HepG2 (cell line): ENCODE results near the gene CEP162. TPM values are rescaled to one million over a fixed set of nuclear protein-coding genes. Genes with fewer than 3 reads are reported as not detected.
A peak's percentile ranks its signal among the peaks of the same experiment; 100 is the strongest.

Source experiments
- ADNP ChIP-seq: sonication (generic); formaldehyde crosslinking; IDR thresholded peaks from 2 replicates; pipeline ENCODE4 v1.4.0; 2020; ENCODE audit warnings: missing genetic modification reagents
- ARNTL ChIP-seq: sonication (generic); formaldehyde crosslinking; IDR thresholded peaks from 2 replicates; pipeline ENCODE4 v1.4.0; 2020; ENCODE audit warnings: mild to moderate bottlenecking, missing genetic modification reagents
- CHCHD3 ChIP-seq: sonication (generic); formaldehyde crosslinking; IDR thresholded peaks from 2 replicates; pipeline ENCODE4 v1.8.0; 2022; ENCODE audit warnings: mild to moderate bottlenecking, missing genetic modification reagents, moderate library complexity
- ELF3 ChIP-seq: IDR thresholded peaks from 2 replicates; pipeline ENCODE4 v1.6.1; 2016; ENCODE audit warnings: missing genetic modification reagents, missing compliant biosample characterization
- FIP1L1 ChIP-seq: fragments of 200-400 bp; formaldehyde crosslinking; IDR thresholded peaks from 2 replicates; pipeline ENCODE4 v1.6.1; 2018; ENCODE audit warnings: low read depth, mild to moderate bottlenecking, low read length, moderate library complexity, borderline replicate concordance; ENCODE audit not compliant: insufficient read depth
- ISL2 ChIP-seq: sonication (generic); formaldehyde crosslinking; IDR thresholded peaks from 2 replicates; pipeline ENCODE4 v1.5.0; 2020; ENCODE audit warnings: missing genetic modification reagents
- JDP2 ChIP-seq: sonication (generic); formaldehyde crosslinking; IDR thresholded peaks from 2 replicates; pipeline ENCODE4 v1.8.1; 2022; ENCODE audit warnings: missing genetic modification reagents, borderline replicate concordance
- JUN ChIP-seq: sonication (generic); formaldehyde crosslinking; IDR thresholded peaks from 2 replicates; pipeline ENCODE4 v1.4.0; 2020; ENCODE audit warnings: mild to moderate bottlenecking, missing genetic modification reagents
- RBFOX2 ChIP-seq: fragments of 200-400 bp; formaldehyde crosslinking; IDR thresholded peaks from 2 replicates; pipeline ENCODE4 v1.6.1; 2017; ENCODE audit warnings: low read depth, mild to moderate bottlenecking, low read length
- SIX1 ChIP-seq: sonication (generic); formaldehyde crosslinking; IDR thresholded peaks from 2 replicates; pipeline ENCODE4 v1.4.0; 2020; ENCODE audit warnings: missing genetic modification reagents, borderline replicate concordance
- SOX6 ChIP-seq, 2 experiments: fragments of 450-650 bp in 1 of 2; sonication (generic) in 1 of 2; formaldehyde crosslinking in 1 of 2; IDR thresholded peaks; 2 replicates each; pipeline versions ENCODE4 v1.4.0 to v1.6.1; 2017 to 2020; ENCODE audit warnings: antibody characterized with exemption in 1 of 2, mild to moderate bottlenecking in 1 of 2, missing genetic modification reagents in 1 of 2
- XBP1 ChIP-seq: sonication (generic); formaldehyde crosslinking; IDR thresholded peaks from 2 replicates; pipeline ENCODE4 v1.5.0; 2020; ENCODE audit warnings: missing genetic modification reagents
- XRCC5 ChIP-seq: fragments of 200-400 bp; formaldehyde crosslinking; optimal IDR thresholded peaks from 2 replicates; pipeline ENCODE3; 2017; ENCODE audit warnings: mild to moderate bottlenecking, low read length
- ZBTB7B ChIP-seq: sonication (generic); formaldehyde crosslinking; IDR thresholded peaks from 2 replicates; pipeline ENCODE4 v1.4.0; 2020; ENCODE audit warnings: missing genetic modification reagents
- ZNF138 ChIP-seq: sonication (generic); formaldehyde crosslinking; IDR thresholded peaks from 2 replicates; pipeline ENCODE4 v1.5.0; 2020; ENCODE audit warnings: mild to moderate bottlenecking, low read depth, missing genetic modification reagents
- ZNF225 ChIP-seq: sonication (generic); formaldehyde crosslinking; IDR thresholded peaks from 2 replicates; pipeline ENCODE4 v1.4.0; 2020; ENCODE audit warnings: mild to moderate bottlenecking, missing genetic modification reagents
- ZNF558 ChIP-seq: sonication (generic); formaldehyde crosslinking; IDR thresholded peaks from 2 replicates; pipeline ENCODE4 v1.9.0; 2022; ENCODE audit warnings: mild to moderate bottlenecking, missing genetic modification reagents, borderline replicate concordance
- ZNF572 ChIP-seq: sonication (generic); formaldehyde crosslinking; IDR thresholded peaks from 2 replicates; pipeline ENCODE4 v1.5.1; 2020; ENCODE audit warnings: mild to moderate bottlenecking, missing genetic modification reagents
- polyA plus RNA-seq, 8 experiments: library from polyadenylated mRNA; depleted of rRNA in 3 of 8; stranded (reverse) in 7 of 8; unstranded in 1 of 8; fragments of >200 nt; fragmentation: Illumina TruSeq in 4 of 8; extraction: Trizol in 4 of 8; gene quantifications; 2 replicates each; pipeline versions ENCODE4 v1.2.1 to v1.2.3, GENCODE V29; 2011 to 2016; ENCODE audit warnings: low read depth in 4 of 8, missing spikeins in 1 of 8, mixed read lengths in 1 of 8; ENCODE audit not compliant: insufficient read depth in 1 of 8
- total RNA-seq, 5 experiments: library from RNA; depleted of rRNA; stranded (reverse); fragments of >200 nt; fragmentation: Illumina TruSeq; extraction: Trizol; gene quantifications; 2 replicates each; pipeline ENCODE4 v1.2.3, GENCODE V29; 2016; ENCODE audit warnings: low read depth in 1 of 5
- TF ChIP-seq, protein P1 (sequence below): sonication (generic); formaldehyde crosslinking; IDR thresholded peaks from 2 replicates; pipeline ENCODE4 v1.4.0; 2020; ENCODE audit warnings: mild to moderate bottlenecking, missing genetic modification reagents
- TF ChIP-seq, protein P2 (sequence below), 2 experiments: IDR thresholded peaks; 2 replicates each; pipeline ENCODE4 v1.6.1; 2011 to 2012; ENCODE audit warnings: low read length in 2 of 2, borderline replicate concordance in 1 of 2, low read depth in 1 of 2, mild to moderate bottlenecking in 1 of 2, moderate library complexity in 1 of 2
- TF ChIP-seq, protein P3 (sequence below): sonication (generic); formaldehyde crosslinking; IDR thresholded peaks from 2 replicates; pipeline ENCODE4 v1.4.0; 2020; ENCODE audit warnings: missing genetic modification reagents
- TF ChIP-seq, protein P4 (sequence below): IDR thresholded peaks from 2 replicates; pipeline ENCODE4 v1.6.1; 2016

The CEP162 gene
- total and polyA plus RNA-seq, 2 of the 13 experiments (the other 11 are each of a cell fraction or from before 2014, with no cell fraction given), result 0.50 to 7.9 TPM

DNA sequence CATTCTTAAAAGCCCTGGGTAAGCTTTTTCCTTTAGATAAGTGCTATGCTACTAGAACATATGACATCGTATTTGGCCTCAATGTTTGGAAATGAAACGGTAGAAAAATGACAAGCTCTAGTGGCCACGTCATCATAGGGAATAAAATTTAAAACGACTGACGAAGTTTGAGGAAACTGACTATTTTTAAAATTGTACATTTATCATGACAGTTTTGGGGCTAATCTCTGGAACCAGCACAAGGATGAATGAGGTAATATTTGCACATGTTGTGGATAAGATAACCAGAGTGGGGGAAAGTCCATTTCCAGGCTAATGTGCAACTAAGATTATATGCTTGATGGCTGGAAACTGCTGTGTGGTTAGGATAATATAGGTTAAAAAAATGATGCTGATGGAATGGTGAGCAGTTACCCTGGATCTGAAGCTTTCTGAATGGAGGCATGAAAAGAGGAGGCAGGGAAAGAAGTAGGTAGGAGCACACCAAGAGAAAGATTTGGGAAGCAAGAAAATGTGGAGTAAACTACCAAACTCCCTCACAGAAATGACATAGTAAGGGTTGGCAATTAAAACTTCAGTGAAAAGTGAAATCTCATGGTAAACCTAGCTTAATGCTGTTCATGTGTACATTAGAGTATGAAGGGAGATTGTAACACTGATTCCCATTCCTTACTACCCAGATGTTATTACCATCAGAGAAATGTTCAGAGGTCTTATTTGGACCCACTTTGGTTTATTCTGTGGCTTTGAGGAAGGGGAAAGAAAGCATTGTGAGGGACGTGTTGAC is 42.7 kb upstream of the CEP162 start (continued):
- TF ChIP-seq, protein P1, sequence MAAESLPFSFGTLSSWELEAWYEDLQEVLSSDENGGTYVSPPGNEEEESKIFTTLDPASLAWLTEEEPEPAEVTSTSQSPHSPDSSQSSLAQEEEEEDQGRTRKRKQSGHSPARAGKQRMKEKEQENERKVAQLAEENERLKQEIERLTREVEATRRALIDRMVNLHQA, result no peak
- peak; percentile 46; the same call in 1 of the 2 replicates for TF ChIP-seq ELF3 (CRISPR knock-in tag)
- TF ChIP-seq, protein P2, sequence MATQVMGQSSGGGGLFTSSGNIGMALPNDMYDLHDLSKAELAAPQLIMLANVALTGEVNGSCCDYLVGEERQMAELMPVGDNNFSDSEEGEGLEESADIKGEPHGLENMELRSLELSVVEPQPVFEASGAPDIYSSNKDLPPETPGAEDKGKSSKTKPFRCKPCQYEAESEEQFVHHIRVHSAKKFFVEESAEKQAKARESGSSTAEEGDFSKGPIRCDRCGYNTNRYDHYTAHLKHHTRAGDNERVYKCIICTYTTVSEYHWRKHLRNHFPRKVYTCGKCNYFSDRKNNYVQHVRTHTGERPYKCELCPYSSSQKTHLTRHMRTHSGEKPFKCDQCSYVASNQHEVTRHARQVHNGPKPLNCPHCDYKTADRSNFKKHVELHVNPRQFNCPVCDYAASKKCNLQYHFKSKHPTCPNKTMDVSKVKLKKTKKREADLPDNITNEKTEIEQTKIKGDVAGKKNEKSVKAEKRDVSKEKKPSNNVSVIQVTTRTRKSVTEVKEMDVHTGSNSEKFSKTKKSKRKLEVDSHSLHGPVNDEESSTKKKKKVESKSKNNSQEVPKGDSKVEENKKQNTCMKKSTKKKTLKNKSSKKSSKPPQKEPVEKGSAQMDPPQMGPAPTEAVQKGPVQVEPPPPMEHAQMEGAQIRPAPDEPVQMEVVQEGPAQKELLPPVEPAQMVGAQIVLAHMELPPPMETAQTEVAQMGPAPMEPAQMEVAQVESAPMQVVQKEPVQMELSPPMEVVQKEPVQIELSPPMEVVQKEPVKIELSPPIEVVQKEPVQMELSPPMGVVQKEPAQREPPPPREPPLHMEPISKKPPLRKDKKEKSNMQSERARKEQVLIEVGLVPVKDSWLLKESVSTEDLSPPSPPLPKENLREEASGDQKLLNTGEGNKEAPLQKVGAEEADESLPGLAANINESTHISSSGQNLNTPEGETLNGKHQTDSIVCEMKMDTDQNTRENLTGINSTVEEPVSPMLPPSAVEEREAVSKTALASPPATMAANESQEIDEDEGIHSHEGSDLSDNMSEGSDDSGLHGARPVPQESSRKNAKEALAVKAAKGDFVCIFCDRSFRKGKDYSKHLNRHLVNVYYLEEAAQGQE (IDR thresholded peaks at IDR 0.05; ENCODE audit: borderline replicate concordance in 1 of 2, low read depth in 1 of 2, low read length in 2 of 2), result no peak
- no peak for TF ChIP-seq ZBTB7B (CRISPR knock-in tag)
- TF ChIP-seq, protein P3, sequence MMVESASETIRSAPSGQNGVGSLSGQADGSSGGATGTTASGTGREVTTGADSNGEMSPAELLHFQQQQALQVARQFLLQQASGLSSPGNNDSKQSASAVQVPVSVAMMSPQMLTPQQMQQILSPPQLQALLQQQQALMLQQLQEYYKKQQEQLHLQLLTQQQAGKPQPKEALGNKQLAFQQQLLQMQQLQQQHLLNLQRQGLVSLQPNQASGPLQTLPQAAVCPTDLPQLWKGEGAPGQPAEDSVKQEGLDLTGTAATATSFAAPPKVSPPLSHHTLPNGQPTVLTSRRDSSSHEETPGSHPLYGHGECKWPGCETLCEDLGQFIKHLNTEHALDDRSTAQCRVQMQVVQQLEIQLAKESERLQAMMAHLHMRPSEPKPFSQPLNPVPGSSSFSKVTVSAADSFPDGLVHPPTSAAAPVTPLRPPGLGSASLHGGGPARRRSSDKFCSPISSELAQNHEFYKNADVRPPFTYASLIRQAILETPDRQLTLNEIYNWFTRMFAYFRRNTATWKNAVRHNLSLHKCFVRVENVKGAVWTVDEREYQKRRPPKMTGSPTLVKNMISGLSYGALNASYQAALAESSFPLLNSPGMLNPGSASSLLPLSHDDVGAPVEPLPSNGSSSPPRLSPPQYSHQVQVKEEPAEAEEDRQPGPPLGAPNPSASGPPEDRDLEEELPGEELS (CRISPR knock-in tag), result peak; percentile 67
- no peak for TF ChIP-seq XBP1 (CRISPR knock-in tag)
- 0 out of 2 replicates have a peak, but pooled peaks have one; percentile 19 for TF ChIP-seq RBFOX2
- TF ChIP-seq ARNTL (CRISPR knock-in tag), result no peak
- 0 out of 2 replicates have a peak, but pooled peaks have one; percentile 45 for TF ChIP-seq ZNF558
- peak; percentile 74 for TF ChIP-seq JUN
- TF ChIP-seq ISL2 (CRISPR knock-in tag), result peak; percentile 70
- no peak for TF ChIP-seq JDP2 (CRISPR knock-in tag)
- no peak for TF ChIP-seq ZNF138 (CRISPR knock-in tag)
- TF ChIP-seq FIP1L1, result no peak
- no peak for TF ChIP-seq CHCHD3 (CRISPR knock-in tag)
- no peak for TF ChIP-seq SOX6 (IDR thresholded peaks at IDR 0.05)
- peak; percentile 78 for TF ChIP-seq SOX6 (CRISPR knock-in tag; IDR thresholded peaks at IDR 0.05)
- TF ChIP-seq SIX1, result no peak; the same call in 1 of the 2 replicates
- TF ChIP-seq ZNF572 (CRISPR knock-in tag), result no peak
- no peak for TF ChIP-seq ADNP
- TF ChIP-seq XRCC5, result no peak
- no peak for TF ChIP-seq ZNF225
- TF ChIP-seq, protein P4, sequence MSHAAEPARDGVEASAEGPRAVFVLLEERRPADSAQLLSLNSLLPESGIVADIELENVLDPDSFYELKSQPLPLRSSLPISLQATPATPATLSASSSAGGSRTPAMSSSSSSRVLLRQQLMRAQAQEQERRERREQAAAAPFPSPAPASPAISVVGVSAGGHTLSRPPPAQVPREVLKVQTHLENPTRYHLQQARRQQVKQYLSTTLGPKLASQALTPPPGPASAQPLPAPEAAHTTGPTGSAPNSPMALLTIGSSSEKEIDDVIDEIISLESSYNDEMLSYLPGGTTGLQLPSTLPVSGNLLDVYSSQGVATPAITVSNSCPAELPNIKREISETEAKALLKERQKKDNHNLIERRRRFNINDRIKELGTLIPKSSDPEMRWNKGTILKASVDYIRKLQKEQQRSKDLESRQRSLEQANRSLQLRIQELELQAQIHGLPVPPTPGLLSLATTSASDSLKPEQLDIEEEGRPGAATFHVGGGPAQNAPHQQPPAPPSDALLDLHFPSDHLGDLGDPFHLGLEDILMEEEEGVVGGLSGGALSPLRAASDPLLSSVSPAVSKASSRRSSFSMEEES, result no peak
